HCT116 (cell line): ENCODE measurements around the gene SHC2.

ENCODE experiments used
- JUND ChIP-seq: IDR thresholded peaks from 2 replicates; pipeline ENCODE4 v1.6.1; 2012
- TCF7L2 ChIP-seq: IDR thresholded peaks from 2 replicates; pipeline ENCODE4 v1.7.0; 2011; ENCODE audit warnings: borderline replicate concordance, inconsistent platforms; ENCODE audit not compliant: insufficient read depth, insufficient read length; ENCODE audit errors: extremely low read depth
- TF ChIP-seq, protein P1 (sequence below), 3 experiments: fragments of 200-600 bp in 1 of 3; sonication (generic) in 1 of 3; IDR thresholded peaks in 2 of 3; conservative IDR thresholded peaks in 1 of 3; 2 replicates each; pipeline ENCODE4 v1.5.1; 2012 to 2017; ENCODE audit warnings: low read depth in 2 of 3, low read length in 2 of 3, antibody characterized with exemption in 1 of 3, borderline replicate concordance in 1 of 3, control low read depth in 1 of 3, mild to moderate bottlenecking in 1 of 3, mixed read lengths in 1 of 3, mixed run types in 1 of 3, moderate library complexity in 1 of 3; ENCODE audit not compliant: insufficient read depth in 1 of 3

DNA sequence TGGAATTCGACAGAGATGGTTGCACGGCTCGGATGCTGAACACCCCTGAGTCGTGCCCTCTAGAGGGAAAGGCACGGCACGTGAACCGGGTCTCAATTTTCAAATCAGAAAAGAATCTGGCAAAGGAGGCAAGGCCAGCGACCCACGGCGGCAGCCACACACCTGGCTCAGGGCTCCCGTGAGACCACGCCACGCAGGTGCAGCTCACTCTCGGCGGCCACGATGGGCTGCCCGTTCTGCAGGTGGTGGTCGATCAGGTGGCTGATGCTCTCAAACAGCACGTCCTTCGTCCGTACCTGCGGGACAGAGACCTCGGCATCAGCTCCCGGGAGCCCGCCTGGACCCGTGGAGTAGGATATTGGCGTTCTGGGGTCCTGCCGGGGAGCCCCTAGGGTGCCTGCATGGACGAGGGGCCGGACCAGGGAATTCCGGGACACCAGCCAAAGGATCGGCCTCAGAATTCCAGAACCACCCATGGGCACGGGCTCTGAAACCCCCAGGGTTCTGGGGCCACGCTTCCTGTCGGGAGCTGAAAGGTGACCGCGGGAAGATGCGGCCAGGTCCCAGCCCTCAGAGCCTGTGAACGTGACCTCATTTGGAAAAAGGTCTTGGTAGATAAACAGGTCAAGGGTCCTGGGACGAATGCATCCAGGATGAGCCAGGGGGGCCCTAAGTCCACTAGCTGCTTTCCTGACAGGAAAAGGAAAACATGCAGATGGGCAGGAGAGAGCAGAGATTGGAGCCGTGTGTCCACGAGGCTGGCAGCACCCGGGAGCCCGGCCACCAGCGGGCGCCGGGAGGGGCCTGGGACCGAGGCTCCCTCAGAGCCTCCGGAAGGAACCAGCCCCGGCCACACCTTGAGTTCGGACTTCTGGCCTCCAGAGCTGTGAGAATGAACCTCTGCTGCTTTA lies 41.8 kb downstream of the SHC2 start:
- TF ChIP-seq, protein P1, sequence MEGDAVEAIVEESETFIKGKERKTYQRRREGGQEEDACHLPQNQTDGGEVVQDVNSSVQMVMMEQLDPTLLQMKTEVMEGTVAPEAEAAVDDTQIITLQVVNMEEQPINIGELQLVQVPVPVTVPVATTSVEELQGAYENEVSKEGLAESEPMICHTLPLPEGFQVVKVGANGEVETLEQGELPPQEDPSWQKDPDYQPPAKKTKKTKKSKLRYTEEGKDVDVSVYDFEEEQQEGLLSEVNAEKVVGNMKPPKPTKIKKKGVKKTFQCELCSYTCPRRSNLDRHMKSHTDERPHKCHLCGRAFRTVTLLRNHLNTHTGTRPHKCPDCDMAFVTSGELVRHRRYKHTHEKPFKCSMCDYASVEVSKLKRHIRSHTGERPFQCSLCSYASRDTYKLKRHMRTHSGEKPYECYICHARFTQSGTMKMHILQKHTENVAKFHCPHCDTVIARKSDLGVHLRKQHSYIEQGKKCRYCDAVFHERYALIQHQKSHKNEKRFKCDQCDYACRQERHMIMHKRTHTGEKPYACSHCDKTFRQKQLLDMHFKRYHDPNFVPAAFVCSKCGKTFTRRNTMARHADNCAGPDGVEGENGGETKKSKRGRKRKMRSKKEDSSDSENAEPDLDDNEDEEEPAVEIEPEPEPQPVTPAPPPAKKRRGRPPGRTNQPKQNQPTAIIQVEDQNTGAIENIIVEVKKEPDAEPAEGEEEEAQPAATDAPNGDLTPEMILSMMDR (IDR thresholded peaks at IDR 0.05 in 2 of 3, conservative IDR thresholded peaks at IDR 0.05 in 1 of 3; ENCODE audit: borderline replicate concordance in 1 of 3, insufficient read depth in 1 of 3, low read depth in 2 of 3, low read length in 2 of 3), result no peak
- TF ChIP-seq JUND (no peak), TCF7L2 (no peak)
